Parathyroid adenoma (tissue), 2 donors: ENCODE data around the gene MT1B.

Experiments
- H2AFZ ChIP-seq: fragments of 300-600 bp; sonication (generic); one replicate; pipeline ENCODE4 v1.7.0; 2017; ENCODE audit warnings: antibody characterized with exemption, mild to moderate bottlenecking
- H3K27ac ChIP-seq: fragments of 300-600 bp; sonication (generic); one replicate; pipeline ENCODE4 v1.7.0; 2017
- H3K27me3 ChIP-seq: fragments of 300-600 bp; sonication (generic); one replicate; pipeline ENCODE4 v1.7.0; 2017; ENCODE audit warnings: low read length; ENCODE audit not compliant: control insufficient read depth, insufficient read depth
- H3K36me3 ChIP-seq: fragments of 300-600 bp; sonication (generic); one replicate; pipeline ENCODE4 v1.7.0; 2017; ENCODE audit warnings: low read length; ENCODE audit not compliant: control insufficient read depth, insufficient read depth
- H3K4me1 ChIP-seq: fragments of 300-600 bp; sonication (generic); one replicate; pipeline ENCODE4 v1.7.0; 2017; ENCODE audit warnings: control low read depth
- H3K4me2 ChIP-seq: fragments of 300-600 bp; sonication (generic); one replicate; pipeline ENCODE4 v1.7.0; 2017; ENCODE audit warnings: low read length
- H3K4me3 ChIP-seq: fragments of 300-600 bp; sonication (generic); one replicate; pipeline ENCODE4 v1.7.0; 2017; ENCODE audit warnings: low read depth, low read length
- H3K79me2 ChIP-seq: fragments of 300-600 bp; sonication (generic); one replicate; pipeline ENCODE4 v1.7.0; 2017; ENCODE audit warnings: control low read depth
- H3K9ac ChIP-seq: fragments of 300-600 bp; sonication (generic); one replicate; pipeline ENCODE4 v1.7.0; 2017; ENCODE audit warnings: mild to moderate bottlenecking
- H3K9me3 ChIP-seq: fragments of 300-600 bp; sonication (generic); one replicate; pipeline ENCODE4 v1.7.0; 2017; ENCODE audit warnings: low read length; ENCODE audit not compliant: control insufficient read depth
- TF ChIP-seq, protein P1 (sequence below): fragments of 300-600 bp; sonication (generic); IDR thresholded peaks from one replicate; pipeline ENCODE4 v1.7.0; 2017; ENCODE audit warnings: antibody characterized with exemption, mild to moderate bottlenecking
- donor health status: primary hyperparathyroidism.

MT1B gene

DNA sequence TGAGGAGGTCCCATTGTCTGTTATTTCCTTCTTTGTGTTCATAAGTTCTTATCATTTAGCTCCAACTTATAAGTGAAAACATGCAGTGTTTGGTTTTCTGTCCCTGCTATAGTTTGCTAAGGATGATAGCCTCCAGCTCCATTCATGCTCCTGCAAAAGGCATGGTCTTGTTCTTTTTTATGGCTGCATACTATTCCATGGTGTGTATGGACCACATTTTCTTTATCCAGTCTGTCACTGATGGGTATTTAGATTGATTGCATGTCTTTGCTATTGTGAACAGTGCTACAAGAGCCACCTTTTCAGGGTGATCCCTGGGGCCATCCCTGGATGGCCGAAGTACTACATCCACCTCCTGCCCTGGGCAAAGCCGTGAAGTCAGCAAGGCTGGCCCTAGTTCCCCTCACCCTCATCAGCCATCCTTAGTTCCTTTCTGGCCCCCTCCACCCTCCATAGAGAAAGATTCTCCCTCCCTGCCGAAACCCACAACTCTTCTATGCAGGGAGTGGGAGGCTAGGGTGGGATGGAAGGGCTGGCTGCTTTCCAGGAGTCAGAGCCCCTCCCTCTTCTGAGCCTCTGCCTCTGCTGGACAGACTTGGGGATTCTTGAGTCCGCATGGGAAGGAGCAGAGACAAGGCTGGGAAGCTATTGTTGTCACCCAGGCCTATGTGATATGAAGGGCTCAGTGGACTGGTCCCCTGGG lies 38.9 kb downstream of the MT1B start:
- no peaks in the 10 kb centered on the region for H3K27me3 ChIP-seq
- no peaks in the 10 kb centered on the region for H3K36me3 ChIP-seq
- H3K27ac ChIP-seq: no peak overlapping the region
- H3K9me3 ChIP-seq: no peaks in the 10 kb centered on the region
- TF ChIP-seq, protein P1, sequence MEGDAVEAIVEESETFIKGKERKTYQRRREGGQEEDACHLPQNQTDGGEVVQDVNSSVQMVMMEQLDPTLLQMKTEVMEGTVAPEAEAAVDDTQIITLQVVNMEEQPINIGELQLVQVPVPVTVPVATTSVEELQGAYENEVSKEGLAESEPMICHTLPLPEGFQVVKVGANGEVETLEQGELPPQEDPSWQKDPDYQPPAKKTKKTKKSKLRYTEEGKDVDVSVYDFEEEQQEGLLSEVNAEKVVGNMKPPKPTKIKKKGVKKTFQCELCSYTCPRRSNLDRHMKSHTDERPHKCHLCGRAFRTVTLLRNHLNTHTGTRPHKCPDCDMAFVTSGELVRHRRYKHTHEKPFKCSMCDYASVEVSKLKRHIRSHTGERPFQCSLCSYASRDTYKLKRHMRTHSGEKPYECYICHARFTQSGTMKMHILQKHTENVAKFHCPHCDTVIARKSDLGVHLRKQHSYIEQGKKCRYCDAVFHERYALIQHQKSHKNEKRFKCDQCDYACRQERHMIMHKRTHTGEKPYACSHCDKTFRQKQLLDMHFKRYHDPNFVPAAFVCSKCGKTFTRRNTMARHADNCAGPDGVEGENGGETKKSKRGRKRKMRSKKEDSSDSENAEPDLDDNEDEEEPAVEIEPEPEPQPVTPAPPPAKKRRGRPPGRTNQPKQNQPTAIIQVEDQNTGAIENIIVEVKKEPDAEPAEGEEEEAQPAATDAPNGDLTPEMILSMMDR: no peak
- H3K79me2 ChIP-seq: no peaks in the 10 kb centered on the region
- H3K4me2 ChIP-seq: no peak overlapping the region
- no peak overlapping the region for H3K4me3 ChIP-seq
- peaks cover 5% of the 10 kb centered on the region for H3K4me1 ChIP-seq
- no peak overlapping the region for H2AFZ ChIP-seq
- H3K9ac ChIP-seq: no peak overlapping the region

DNA sequence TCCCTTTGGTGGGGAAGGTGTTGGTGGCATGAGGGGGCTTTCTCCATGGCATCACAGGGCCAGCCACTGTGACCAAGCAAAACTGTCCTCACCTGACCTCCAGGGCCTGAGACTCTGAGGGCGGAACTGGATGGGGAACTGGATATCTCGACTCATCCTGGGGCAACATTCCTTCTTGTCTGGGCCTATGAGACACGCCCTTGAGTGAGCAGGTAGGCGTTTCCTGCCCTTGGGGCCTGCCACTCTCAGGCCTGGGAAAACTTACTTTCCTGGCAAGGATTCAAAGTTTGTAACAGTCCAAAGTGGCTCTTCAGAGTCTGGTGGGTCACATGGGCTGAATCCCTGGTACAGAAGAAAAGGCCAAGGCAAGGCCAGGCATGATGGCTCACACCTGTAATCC lies 40.2 kb downstream of the MT1B start:
- Histone ChIP-seq H3K4me3 (no peak overlapping the region), H3K79me2 (no peaks in the 10 kb centered on the region), H3K36me3 (no peaks in the 10 kb centered on the region), H2AFZ (peak overlapping the region; percentile 57), H3K27ac (peak overlapping the region; percentile 61), H3K4me2 (no peak overlapping the region), H3K27me3 (no peaks in the 10 kb centered on the region), H3K9me3 (no peaks in the 10 kb centered on the region), H3K9ac (no peak overlapping the region), H3K4me1 (peaks cover 5% of the 10 kb centered on the region)
- TF ChIP-seq, protein P1: no peak

DNA sequence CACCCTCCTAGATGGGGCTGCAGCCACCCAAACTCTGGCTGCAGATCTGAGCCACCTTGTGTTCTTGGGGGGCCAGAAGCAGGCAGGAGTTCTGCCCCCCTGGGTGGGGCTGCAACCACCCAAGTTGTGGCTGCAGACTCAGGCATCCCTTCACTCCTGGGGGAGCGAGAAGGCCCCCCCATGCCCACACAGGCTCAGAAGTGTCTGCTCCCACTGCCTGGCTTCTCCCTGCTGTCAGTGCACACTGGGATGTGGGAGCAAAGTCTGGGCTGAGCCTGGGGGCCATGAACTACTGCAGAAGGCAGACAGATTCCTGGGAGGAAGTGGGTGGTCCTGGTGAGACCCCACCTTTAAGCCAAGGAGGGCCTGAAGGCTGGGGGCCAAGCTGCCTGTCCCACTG lies 43.6 kb downstream of the MT1B start:
- Histone ChIP-seq H3K9me3 (no peaks in the 10 kb centered on the region), H3K4me3 (no peak overlapping the region), H3K4me1 (peaks cover 5% of the 10 kb centered on the region), H3K79me2 (no peaks in the 10 kb centered on the region), H3K27ac (no peak overlapping the region), H2AFZ (no peak overlapping the region), H3K27me3 (no peaks in the 10 kb centered on the region), H3K36me3 (no peaks in the 10 kb centered on the region), H3K9ac (no peak overlapping the region), H3K4me2 (no peak overlapping the region)
- TF ChIP-seq, protein P1: no peak

DNA sequence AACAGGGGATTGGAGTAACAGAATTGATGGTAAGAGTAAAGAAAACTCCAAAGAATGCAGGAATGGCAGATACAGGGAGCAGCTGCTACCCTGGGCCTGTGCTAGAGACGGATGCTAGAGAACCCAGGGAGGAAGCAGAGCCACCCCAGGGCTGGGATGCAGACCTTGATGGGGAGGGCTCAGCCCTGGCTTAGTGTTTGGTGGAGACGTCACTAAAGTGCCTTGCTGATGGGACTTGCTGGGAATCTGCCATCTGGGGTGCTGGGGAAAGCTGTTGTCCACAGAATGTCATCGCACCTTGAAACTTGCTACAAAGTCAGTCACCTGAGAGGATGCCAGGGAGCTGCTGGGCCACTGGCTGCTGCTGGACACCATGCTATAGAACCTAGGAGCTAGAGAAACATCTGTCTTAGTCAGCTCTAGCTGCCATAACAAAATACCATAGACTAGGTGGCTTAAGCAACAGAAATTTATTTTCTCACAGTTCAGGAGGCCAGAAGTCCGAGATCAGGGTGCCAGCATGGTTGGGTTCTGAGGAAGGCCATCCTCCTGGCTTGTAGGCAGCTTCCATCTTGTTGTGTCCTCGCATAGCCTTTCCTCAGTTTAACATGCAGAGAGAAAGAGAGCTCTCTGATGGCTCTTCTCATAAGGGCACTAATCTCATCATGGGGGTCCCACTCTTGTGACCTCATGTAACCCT lies 45.9 kb downstream of the MT1B start:
- Histone ChIP-seq H3K4me2 (no peak overlapping the region), H3K27me3 (no peaks in the 10 kb centered on the region), H3K4me1 (no peaks in the 10 kb centered on the region), H3K36me3 (no peaks in the 10 kb centered on the region), H3K9ac (no peak overlapping the region), H3K27ac (no peak overlapping the region), H3K4me3 (no peak overlapping the region), H3K79me2 (no peaks in the 10 kb centered on the region), H2AFZ (no peak overlapping the region), H3K9me3 (no peaks in the 10 kb centered on the region)
- TF ChIP-seq, protein P1: no peak
